HEK293 (cell line): Measurements from ENCODE around the gene TK2.

ENCODE experiments used
- YY1 ChIP-seq: fragments of 450-650 bp; formaldehyde crosslinking; IDR thresholded peaks from 2 replicates; pipeline ENCODE4 v1.5.1; 2018; ENCODE audit warnings: missing biosample characterization, missing genetic modification characterization
- ZNF514 ChIP-seq: fragments of 450-650 bp; formaldehyde crosslinking; IDR thresholded peaks from 2 replicates; pipeline ENCODE4 v1.5.1; 2016; ENCODE audit warnings: missing biosample characterization, missing genetic modification characterization
- ZNF704 ChIP-seq: fragments of 450-650 bp; formaldehyde crosslinking; IDR thresholded peaks from 2 replicates; pipeline ENCODE4 v1.5.1; 2016; ENCODE audit warnings: missing biosample characterization, missing genetic modification characterization
- ZSCAN30 ChIP-seq: fragments of 450-650 bp; IDR thresholded peaks from 2 replicates; pipeline ENCODE4 v1.5.1; 2018; ENCODE audit warnings: missing biosample characterization, mild to moderate bottlenecking, missing genetic modification characterization, moderate library complexity
- TF ChIP-seq, protein P1 (sequence below): fragments of 450-650 bp; formaldehyde crosslinking; IDR thresholded peaks from 2 replicates; pipeline ENCODE4 v1.5.1; 2016; ENCODE audit warnings: missing biosample characterization, missing genetic modification characterization
- TF ChIP-seq, protein P2 (sequence below): fragments of 450-650 bp; formaldehyde crosslinking; IDR thresholded peaks from 2 replicates; pipeline ENCODE4 v1.5.1; 2016; ENCODE audit warnings: missing biosample characterization, missing genetic modification characterization

DNA sequence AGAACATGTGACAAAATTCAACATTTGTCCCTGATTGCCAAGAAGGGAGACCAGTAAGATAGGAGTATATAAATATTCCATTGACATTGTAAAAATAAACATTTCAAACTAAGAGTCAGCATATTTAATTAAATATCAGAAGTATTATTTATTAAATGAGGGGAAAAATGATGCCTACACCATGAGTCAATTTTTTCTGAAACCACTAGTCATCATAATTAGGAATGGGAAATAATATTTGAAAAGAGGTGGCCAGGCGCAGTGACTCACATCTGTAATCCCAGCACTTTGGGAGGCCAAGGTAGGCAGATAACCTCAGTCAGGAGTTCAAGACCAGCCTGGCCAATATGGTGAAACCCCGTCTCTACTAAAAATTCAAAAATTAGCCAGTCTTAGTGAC, 18.4 kb upstream of the TK2 start:
- TF ChIP-seq ZNF514 (tag by site-specific recombination) (no peak), ZNF704 (no peak), YY1 (tag by site-specific recombination) (no peak), ZSCAN30 (tag by site-specific recombination) (no peak)
- TF ChIP-seq, protein P1, sequence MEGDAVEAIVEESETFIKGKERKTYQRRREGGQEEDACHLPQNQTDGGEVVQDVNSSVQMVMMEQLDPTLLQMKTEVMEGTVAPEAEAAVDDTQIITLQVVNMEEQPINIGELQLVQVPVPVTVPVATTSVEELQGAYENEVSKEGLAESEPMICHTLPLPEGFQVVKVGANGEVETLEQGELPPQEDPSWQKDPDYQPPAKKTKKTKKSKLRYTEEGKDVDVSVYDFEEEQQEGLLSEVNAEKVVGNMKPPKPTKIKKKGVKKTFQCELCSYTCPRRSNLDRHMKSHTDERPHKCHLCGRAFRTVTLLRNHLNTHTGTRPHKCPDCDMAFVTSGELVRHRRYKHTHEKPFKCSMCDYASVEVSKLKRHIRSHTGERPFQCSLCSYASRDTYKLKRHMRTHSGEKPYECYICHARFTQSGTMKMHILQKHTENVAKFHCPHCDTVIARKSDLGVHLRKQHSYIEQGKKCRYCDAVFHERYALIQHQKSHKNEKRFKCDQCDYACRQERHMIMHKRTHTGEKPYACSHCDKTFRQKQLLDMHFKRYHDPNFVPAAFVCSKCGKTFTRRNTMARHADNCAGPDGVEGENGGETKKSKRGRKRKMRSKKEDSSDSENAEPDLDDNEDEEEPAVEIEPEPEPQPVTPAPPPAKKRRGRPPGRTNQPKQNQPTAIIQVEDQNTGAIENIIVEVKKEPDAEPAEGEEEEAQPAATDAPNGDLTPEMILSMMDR (tag by site-specific recombination): no peak
- TF ChIP-seq, protein P2, sequence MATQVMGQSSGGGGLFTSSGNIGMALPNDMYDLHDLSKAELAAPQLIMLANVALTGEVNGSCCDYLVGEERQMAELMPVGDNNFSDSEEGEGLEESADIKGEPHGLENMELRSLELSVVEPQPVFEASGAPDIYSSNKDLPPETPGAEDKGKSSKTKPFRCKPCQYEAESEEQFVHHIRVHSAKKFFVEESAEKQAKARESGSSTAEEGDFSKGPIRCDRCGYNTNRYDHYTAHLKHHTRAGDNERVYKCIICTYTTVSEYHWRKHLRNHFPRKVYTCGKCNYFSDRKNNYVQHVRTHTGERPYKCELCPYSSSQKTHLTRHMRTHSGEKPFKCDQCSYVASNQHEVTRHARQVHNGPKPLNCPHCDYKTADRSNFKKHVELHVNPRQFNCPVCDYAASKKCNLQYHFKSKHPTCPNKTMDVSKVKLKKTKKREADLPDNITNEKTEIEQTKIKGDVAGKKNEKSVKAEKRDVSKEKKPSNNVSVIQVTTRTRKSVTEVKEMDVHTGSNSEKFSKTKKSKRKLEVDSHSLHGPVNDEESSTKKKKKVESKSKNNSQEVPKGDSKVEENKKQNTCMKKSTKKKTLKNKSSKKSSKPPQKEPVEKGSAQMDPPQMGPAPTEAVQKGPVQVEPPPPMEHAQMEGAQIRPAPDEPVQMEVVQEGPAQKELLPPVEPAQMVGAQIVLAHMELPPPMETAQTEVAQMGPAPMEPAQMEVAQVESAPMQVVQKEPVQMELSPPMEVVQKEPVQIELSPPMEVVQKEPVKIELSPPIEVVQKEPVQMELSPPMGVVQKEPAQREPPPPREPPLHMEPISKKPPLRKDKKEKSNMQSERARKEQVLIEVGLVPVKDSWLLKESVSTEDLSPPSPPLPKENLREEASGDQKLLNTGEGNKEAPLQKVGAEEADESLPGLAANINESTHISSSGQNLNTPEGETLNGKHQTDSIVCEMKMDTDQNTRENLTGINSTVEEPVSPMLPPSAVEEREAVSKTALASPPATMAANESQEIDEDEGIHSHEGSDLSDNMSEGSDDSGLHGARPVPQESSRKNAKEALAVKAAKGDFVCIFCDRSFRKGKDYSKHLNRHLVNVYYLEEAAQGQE (tag by site-specific recombination): no peak
